HepG2 (cell line): ENCODE measurements around the gene BBOF1. TPM values are rescaled to one million over a fixed set of nuclear protein-coding genes. Genes with fewer than 3 reads are reported as not detected.

Experiments used
- ATAC-seq: fragments of 200-7000 bp; cut with Tn5 transposase; 3 replicates; pipeline ENCODE4 v1.9.1; 2020; ENCODE audit warnings: mild to moderate bottlenecking, moderate library complexity
- BruUV-seq: library from RNA; stranded (reverse); fragments of 400-500 nt; replicated peaks from 2 replicates; lab custom pipeline; 2021; lab: Mats Ljungman, UMichigan
- CTCF ChIA-PET: fragments of 300-600 bp; formaldehyde crosslinking; extraction: SDS; loops from one replicate; lab custom pipeline; 2021; ENCODE audit warnings: low total read pairs, inconsistent platforms, low intra/inter-chr PET ratio; lab: Yijun Ruan, JAX
- POLR2A ChIA-PET: fragments of 350-600 bp; sonication (Branson Sonifier 250); formaldehyde crosslinking; loops from one replicate; lab custom pipeline; 2020; ENCODE audit warnings: antibody characterized with exemption, inconsistent platforms; lab: Yijun Ruan, JAX
- DNase-seq: peaks from one replicate; pipeline ENCODE4 v3.0.0-alpha.2; 2015; ENCODE audit warnings: low spot score
- FAIRE-seq: peaks from 3 replicates; lab custom pipeline; 2011; peaks lifted over from hg19 to GRCh38; lab: Jason Lieb, UNC
- H2AFZ ChIP-seq: one replicate; pipeline ENCODE4 v1.6.1; 2011; ENCODE audit warnings: low read length, inconsistent platforms
- H3K27ac ChIP-seq: fragments of 300-600 bp; 3 replicates; pipeline ENCODE4 v1.8.0; 2011; ENCODE audit warnings: mixed run types, mild to moderate bottlenecking, mixed read lengths, low read length, inconsistent platforms; ENCODE audit not compliant: insufficient read depth; ENCODE audit errors: extremely low read length
- H3K27me3 ChIP-seq, 2 experiments: fragments of 200-600 bp in 1 of 2; 2 replicates in 1 of 2; 3 replicates in 1 of 2; pipeline versions ENCODE4 v1.6.0 to v1.8.0; 2011; ENCODE audit warnings: low read length in 2 of 2, mild to moderate bottlenecking in 2 of 2, moderate library complexity in 2 of 2, inconsistent platforms in 1 of 2; ENCODE audit not compliant: insufficient read depth in 2 of 2, control insufficient read depth in 1 of 2
- H3K36me3 ChIP-seq, 2 experiments: fragments of 200-600 bp in 1 of 2; replicated peaks in 1 of 2; 2 replicates in 1 of 2; 3 replicates in 1 of 2; pipeline versions ENCODE4 v1.5.1 to v1.8.0; 2011; ENCODE audit warnings: low read length in 2 of 2, inconsistent platforms in 1 of 2; ENCODE audit not compliant: insufficient read depth in 2 of 2, control insufficient read depth in 1 of 2
- H3K4me1 ChIP-seq: 2 replicates; pipeline ENCODE4 v1.5.1; 2012; ENCODE audit warnings: low read length, inconsistent platforms; ENCODE audit not compliant: insufficient read depth
- H3K4me2 ChIP-seq: 2 replicates; pipeline ENCODE4 v1.6.0; 2011; ENCODE audit warnings: low read depth, low read length, inconsistent platforms
- H3K4me3 ChIP-seq, 3 experiments: fragments of 200-600 bp in 1 of 3; sonication (generic), shearing (Covaris generic) in 1 of 3; replicated peaks in 1 of 3; 2 replicates each; pipeline ENCODE4 v1.5.1; 2011 to 2016; ENCODE audit warnings: low read length in 3 of 3, inconsistent platforms in 2 of 3, low read depth in 2 of 3, mild to moderate bottlenecking in 2 of 3, control low read depth in 1 of 3, mixed read lengths in 1 of 3; ENCODE audit not compliant: insufficient read depth in 1 of 3
- H3K79me2 ChIP-seq: one replicate; pipeline ENCODE4 v1.6.1; 2011; ENCODE audit warnings: low read length, inconsistent platforms; ENCODE audit not compliant: insufficient read depth
- H3K9ac ChIP-seq: 2 replicates; pipeline ENCODE4 v1.6.0; 2011; ENCODE audit warnings: mild to moderate bottlenecking, low read depth, low read length, inconsistent platforms; ENCODE audit not compliant: insufficient read depth
- H3K9me3 ChIP-seq: 2 replicates; pipeline ENCODE4 v1.5.1; 2012; ENCODE audit warnings: mild to moderate bottlenecking, low read length
- H4K20me1 ChIP-seq: 2 replicates; pipeline ENCODE4 v1.6.0; 2011; ENCODE audit warnings: inconsistent platforms, mild to moderate bottlenecking, low read length, moderate library complexity; ENCODE audit not compliant: insufficient read depth
- KLF16 ChIP-seq, 2 experiments: sonication (generic) in 1 of 2; formaldehyde crosslinking in 1 of 2; IDR thresholded peaks; 2 replicates each; pipeline versions ENCODE4 v1.6.1 to v1.8.0; 2016 to 2023; ENCODE audit warnings: missing genetic modification reagents in 2 of 2, missing compliant biosample characterization in 1 of 2
- NR0B2 ChIP-seq: sonication (generic); formaldehyde crosslinking; IDR thresholded peaks from 2 replicates; pipeline ENCODE4 v1.4.0; 2020; ENCODE audit warnings: mild to moderate bottlenecking, missing genetic modification reagents
- PPARG ChIP-seq: conservative IDR thresholded peaks from 2 replicates; pipeline ENCODE4 v1.6.1; 2016; ENCODE audit warnings: missing biosample characterization, missing genetic modification reagents
- SIN3A ChIP-seq: IDR thresholded peaks from 2 replicates; pipeline ENCODE4 v1.6.1; 2011; ENCODE audit warnings: low read depth, mild to moderate bottlenecking, control low read depth, low read length, borderline replicate concordance
- UBTF ChIP-seq: sonication (generic); formaldehyde crosslinking; IDR thresholded peaks from 2 replicates; pipeline ENCODE4 v1.4.0; 2020; ENCODE audit warnings: mild to moderate bottlenecking, missing genetic modification reagents
- ZKSCAN5 ChIP-seq: sonication (generic); formaldehyde crosslinking; IDR thresholded peaks from 2 replicates; pipeline ENCODE4 v1.5.1; 2020; ENCODE audit warnings: mild to moderate bottlenecking, missing genetic modification reagents
- ZNF292 ChIP-seq: sonication (generic); formaldehyde crosslinking; IDR thresholded peaks from 2 replicates; pipeline ENCODE4 v1.8.1; 2022; ENCODE audit warnings: mild to moderate bottlenecking, low read depth, missing genetic modification reagents, borderline replicate concordance
- ZNF296 ChIP-seq: sonication (generic); formaldehyde crosslinking; conservative IDR thresholded peaks from 2 replicates; pipeline ENCODE4 v1.5.0; 2020; ENCODE audit warnings: mild to moderate bottlenecking, missing genetic modification reagents
- ZNF326 ChIP-seq: sonication (generic); formaldehyde crosslinking; IDR thresholded peaks from 2 replicates; pipeline ENCODE4 v1.4.0; 2020; ENCODE audit warnings: missing genetic modification reagents, borderline replicate concordance
- ZNF772 ChIP-seq: sonication (generic); formaldehyde crosslinking; IDR thresholded peaks from 2 replicates; pipeline ENCODE4 v1.5.0; 2020; ENCODE audit warnings: mild to moderate bottlenecking, missing genetic modification reagents
- in situ Hi-C: cut with HindIII; loops from 2 replicates; pipeline ENCODE4 v1.10.0; 2017; ENCODE audit warnings: low pct_unique_long_range_greater_than_20kb; ENCODE audit not compliant: extremely low pct_ligation_motif_present
- intact Hi-C: fragments of 100-400 bp; cut with micrococcal nuclease; formaldehyde crosslinking; loops from one replicate; pipeline ENCODE4 v1.10.0; 2022; ENCODE audit not compliant: unreplicated experiment
- polyA plus RNA-seq, 8 experiments: library from polyadenylated mRNA; depleted of rRNA in 3 of 8; stranded (reverse) in 7 of 8; unstranded in 1 of 8; fragments of >200 nt; fragmentation: Illumina TruSeq in 4 of 8; extraction: Trizol in 4 of 8; gene quantifications; 2 replicates each; pipeline versions ENCODE4 v1.2.1 to v1.2.3, GENCODE V29; 2011 to 2016; ENCODE audit warnings: low read depth in 4 of 8, missing spikeins in 1 of 8, mixed read lengths in 1 of 8; ENCODE audit not compliant: insufficient read depth in 1 of 8
- total RNA-seq, 5 experiments: library from RNA; depleted of rRNA; stranded (reverse); fragments of >200 nt; fragmentation: Illumina TruSeq; extraction: Trizol; gene quantifications; 2 replicates each; pipeline ENCODE4 v1.2.3, GENCODE V29; 2016; ENCODE audit warnings: low read depth in 1 of 5

Gene BBOF1
- total and polyA plus RNA-seq, 2 of the 13 experiments (the other 11 are each of a cell fraction or from before 2014, with no cell fraction given): 1.6 to 2.3 TPM

GRCh38 chr14:74015963-74016362 lies 3.2 kb upstream of the BBOF1 start:
- no peak overlapping the region for H3K4me3 ChIP-seq
- no TSS peak for BruUV-seq
- ATAC-seq: no peak
- ChIA-PET CTCF (no interaction called here), POLR2A (interaction anchor here (1.2 kb wide), 1 partner anchor 164 kb away, joined by 3 read pairs; the partner anchor contains the start of gene PTGR2)
- peaks cover 1 to 3% of the 10 kb centered on the region in 2 experiments; a peak in 2 of 5 replicates for H3K36me3 ChIP-seq
- peaks cover 19% of the 10 kb centered on the region for H3K79me2 ChIP-seq
- peaks cover 68% of the 10 kb centered on the region for H3K4me1 ChIP-seq
- no peaks in the 10 kb centered on the region for H3K27me3 ChIP-seq
- no peaks in the 10 kb centered on the region for H3K9me3 ChIP-seq
- H3K9ac ChIP-seq: no peak overlapping the region
- no peak for TF ChIP-seq UBTF (CRISPR knock-in tag)
- TF ChIP-seq SIN3A: no peak
- TF ChIP-seq NR0B2: no peak
- TF ChIP-seq ZNF292 (CRISPR knock-in tag): no peak
- TF ChIP-seq ZNF326 (CRISPR knock-in tag): no peak
- no peak for TF ChIP-seq PPARG (CRISPR knock-in tag)
- no peak for TF ChIP-seq ZKSCAN5
- TF ChIP-seq ZNF296 (CRISPR knock-in tag): no peak
- no peak for TF ChIP-seq KLF16 (CRISPR knock-in tag; IDR thresholded peaks at IDR 0.05)
- TF ChIP-seq ZNF772 (CRISPR knock-in tag): no peak
- H2AFZ ChIP-seq: no peak overlapping the region
- FAIRE-seq: no peak
- H3K4me2 ChIP-seq: 0 out of 2 replicates have a peak overlapping the region, but pooled peaks have one; percentile 6
- intact Hi-C loops (no loop called here), in situ Hi-C loops (loop anchor here (5.0 kb wide), 1 partner anchor 64 kb away; the partner anchor contains the start of genes COQ6 and FAM161B)
- H3K27ac ChIP-seq: peak overlapping the region; percentile 52
- H4K20me1 ChIP-seq: no peaks in the 10 kb centered on the region
- DNase-seq: no peak
